Measurements from ENCODE around the gene SURF4. TPM values are rescaled to one million over a fixed set of nuclear protein-coding genes. Genes with fewer than 3 reads are reported as not detected.
"Not testable (repeated sequence)": the region's sequence is repeated elsewhere in the genome, so short reads cannot be mapped to it uniquely, and the experiment has no call there.

SURF4 gene
- total RNA-seq, 2 experiments from 2014 or later, result 218 to 304 TPM

DNA sequence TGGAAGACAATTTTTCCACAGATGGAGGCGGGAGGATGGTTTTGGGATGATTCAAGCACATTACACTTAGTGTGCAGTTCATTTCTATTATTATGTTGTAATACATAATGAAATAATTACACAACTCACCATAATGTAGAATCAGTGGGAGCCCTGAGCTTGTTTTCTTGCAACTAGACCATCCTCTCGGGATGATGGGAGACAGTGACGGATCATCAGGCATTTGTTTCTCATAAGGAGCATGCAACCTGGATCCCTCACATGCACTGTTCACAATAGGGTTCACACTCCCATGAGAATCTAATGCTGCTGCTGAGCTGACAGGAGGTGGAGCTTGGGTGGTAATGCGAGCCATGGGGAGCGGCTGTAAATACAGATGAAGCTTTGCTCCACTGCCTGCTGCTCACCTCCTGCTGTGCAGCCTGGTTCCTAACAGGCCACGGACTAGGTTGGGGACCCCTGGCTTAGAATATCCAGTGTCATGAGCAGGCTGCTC lies 1.9 kb upstream of the SURF4 start:
- peaks cover 2% of the 10 kb centered on the region for H3K27me3 Mint-ChIP-seq
- no peak overlapping the region for H3K27ac Mint-ChIP-seq
- H3K36me3 Mint-ChIP-seq, result peaks cover 16% of the 10 kb centered on the region
- H3K4me1 Mint-ChIP-seq, result peaks cover 16% of the 10 kb centered on the region
- DNase-seq, result no peak
- CTCF ChIA-PET, result interaction anchor here (1.1 to 2.2 kb wide), 6 partner anchors 18 to 139 kb away, joined by 3 to 8 read pairs (median 4); partner anchors contain the start of genes MED22, REXO4 and RPL7A
- no peak for ATAC-seq
- H3K9me3 Mint-ChIP-seq (ENCODE audit: low read depth), result no peaks in the 10 kb centered on the region
- H3K4me3 Mint-ChIP-seq, result no peak overlapping the region

DNA sequence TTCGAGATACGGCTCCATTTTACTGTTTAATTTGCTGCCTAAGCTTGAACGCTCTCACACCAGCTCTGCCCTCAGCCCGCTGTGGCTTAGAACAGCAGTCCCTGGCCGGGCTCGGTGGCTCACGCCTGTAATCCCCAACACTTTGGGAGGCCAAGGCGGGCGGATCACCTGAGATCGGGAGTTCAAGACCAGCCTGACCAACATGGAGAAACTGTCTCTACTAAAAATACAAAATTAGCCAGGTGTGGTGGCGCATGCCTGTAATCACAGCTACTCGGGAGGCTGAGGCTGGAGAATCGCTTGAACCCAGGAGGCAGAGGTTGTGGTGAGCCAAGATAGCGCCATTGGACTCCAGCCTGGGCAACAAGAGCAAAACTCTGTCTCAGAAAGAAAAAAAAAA lies 1.4 kb upstream of the SURF4 start:
- ATAC-seq; H3K27me3 Mint-ChIP-seq; DNase-seq; H3K9me3 Mint-ChIP-seq (ENCODE audit: low read depth): not testable (repeated sequence)
- CTCF ChIA-PET, result interaction anchor here (0.9 to 2.2 kb wide), 11 partner anchors 18 to 355 kb away, joined by 3 to 9 read pairs (median 4); partner anchors contain the start of genes REXO4, SURF1 and SURF2
- Mint-ChIP-seq H3K4me1 (peaks cover 20% of the 10 kb centered on the region), H3K27ac (peak overlapping the region; percentile 52), H3K36me3 (peaks cover 21% of the 10 kb centered on the region), H3K4me3 (peak overlapping the region; percentile 33)

GRCh38 chr9:133375116-133375723 lies 640 bp downstream of the SURF4 start:
- Mint-ChIP-seq H3K4me1 (peaks cover 41% of the 10 kb centered on the region), H3K27me3 (peaks cover 2% of the 10 kb centered on the region), H3K27ac (peak overlapping the region; percentile 100), H3K36me3 (peaks cover 32% of the 10 kb centered on the region), H3K9me3 (ENCODE audit: low read depth) (no peaks in the 10 kb centered on the region), H3K4me3 (peak overlapping the region; percentile 95)
- ATAC-seq (peak; percentile 3), DNase-seq (peak; percentile 58)
- CTCF ChIA-PET, result interaction anchor here (0.7 to 6.3 kb wide), 9 partner anchors 11 to 407 kb away, joined by 3 to 100 read pairs (median 4); partner anchors contain the start of genes MED22, RPL7A, SURF1 and SURF2

- no peak for DNase-seq
- Mint-ChIP-seq H3K36me3 (peaks cover 37% of the 10 kb centered on the region), H3K9me3 (ENCODE audit: low read depth) (no peaks in the 10 kb centered on the region), H3K4me3 (peak overlapping the region; percentile 95), H3K27me3 (peaks cover 2% of the 10 kb centered on the region), H3K4me1 (peaks cover 47% of the 10 kb centered on the region), H3K27ac (peak overlapping the region; percentile 100)
- CTCF ChIA-PET, result interaction anchor here (0.7 to 6.3 kb wide), 11 partner anchors 11 to 408 kb away, joined by 3 to 100 read pairs (median 3); partner anchors contain the start of genes MED22, RPL7A, SURF1 and SURF2
- ATAC-seq, result peak; percentile 24
Measured at GRCh38 chr9:133374612-133375115, 1.2 kb downstream of the SURF4 start.

GRCh38 chr9:133372144-133372543 lies 3.7 kb downstream of the SURF4 start:
- ATAC-seq (no peak), DNase-seq (peak; percentile 62)
- CTCF ChIA-PET, result interaction anchor here (0.8 to 6.3 kb wide), 15 partner anchors 15 to 342 kb away, joined by 3 to 100 read pairs (median 5); partner anchors contain the start of genes CACFD1, GTF3C5, MED22 and RPL7A
- no peaks in the 10 kb centered on the region for H3K9me3 Mint-ChIP-seq (ENCODE audit: low read depth)
- peak overlapping the region; percentile 100 for H3K27ac Mint-ChIP-seq
- peaks cover 68% of the 10 kb centered on the region for H3K4me1 Mint-ChIP-seq
- H3K4me3 Mint-ChIP-seq, result peak overlapping the region; percentile 95
- peaks cover 52% of the 10 kb centered on the region for H3K36me3 Mint-ChIP-seq
- peaks cover under 1% of the 10 kb centered on the region for H3K27me3 Mint-ChIP-seq

GRCh38 chr9:133371261-133371711 lies 4.6 kb downstream of the SURF4 start:
- peak overlapping the region; percentile 95 for H3K4me3 Mint-ChIP-seq
- H3K27ac Mint-ChIP-seq, result peak overlapping the region; percentile 100
- no peaks in the 10 kb centered on the region for H3K9me3 Mint-ChIP-seq (ENCODE audit: low read depth)
- ATAC-seq (peak; percentile 44), DNase-seq (peak; percentile 90)
- CTCF ChIA-PET, result interaction anchor here (0.8 to 6.3 kb wide), 16 partner anchors 9 to 341 kb away, joined by 3 to 100 read pairs (median 5); partner anchors contain the start of genes CACFD1, GTF3C5, MED22 and RPL7A
- H3K4me1 Mint-ChIP-seq, result peaks cover 73% of the 10 kb centered on the region
- no peaks in the 10 kb centered on the region for H3K27me3 Mint-ChIP-seq
- H3K36me3 Mint-ChIP-seq, result peaks cover 57% of the 10 kb centered on the region

GRCh38 chr9:133370685-133371084 lies 5.2 kb downstream of the SURF4 start:
- Mint-ChIP-seq H3K4me3 (peak overlapping the region; percentile 95), H3K4me1 (peaks cover 79% of the 10 kb centered on the region), H3K27me3 (no peaks in the 10 kb centered on the region), H3K27ac (peak overlapping the region; percentile 100), H3K36me3 (peaks cover 63% of the 10 kb centered on the region), H3K9me3 (ENCODE audit: low read depth) (no peaks in the 10 kb centered on the region)
- CTCF ChIA-PET, result interaction anchor here (0.7 to 6.3 kb wide), 14 partner anchors 8 to 340 kb away, joined by 3 to 100 read pairs (median 5); partner anchors contain the start of genes GTF3C5, MED22, RPL7A and SURF1
- DNase-seq (peak; percentile 87), ATAC-seq (peak; percentile 50)

DNA sequence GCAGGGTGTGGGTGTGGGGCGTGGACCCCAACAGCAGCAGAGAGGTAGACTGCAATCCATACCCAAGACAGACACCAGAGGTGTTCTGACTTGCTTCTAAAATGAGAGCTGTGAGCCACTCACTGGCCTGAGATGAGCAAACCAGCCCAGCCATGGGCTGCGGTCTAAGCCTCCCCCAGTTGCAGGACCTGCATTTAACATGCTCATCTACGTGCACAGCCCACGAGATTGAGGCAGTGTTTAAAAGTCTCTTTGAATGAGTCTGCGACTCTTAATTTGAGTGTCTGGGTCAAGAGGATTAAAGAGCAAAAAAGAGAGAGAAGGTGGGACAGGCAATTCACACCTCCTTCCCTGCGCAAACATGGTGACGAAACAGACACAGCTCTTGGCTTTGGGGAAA lies 5.9 kb downstream of the SURF4 start:
- H3K4me1 Mint-ChIP-seq, result peaks cover 82% of the 10 kb centered on the region
- H3K27ac Mint-ChIP-seq, result peak overlapping the region; percentile 100
- peak; percentile 38 for ATAC-seq
- peak overlapping the region; percentile 95 for H3K4me3 Mint-ChIP-seq
- DNase-seq, result peak; percentile 89
- peaks cover 65% of the 10 kb centered on the region for H3K36me3 Mint-ChIP-seq
- no peaks in the 10 kb centered on the region for H3K9me3 Mint-ChIP-seq (ENCODE audit: low read depth)
- H3K27me3 Mint-ChIP-seq, result no peaks in the 10 kb centered on the region
- CTCF ChIA-PET, result interaction anchor here (1.0 to 6.3 kb wide), 6 partner anchors 13 to 340 kb away, joined by 3 to 100 read pairs (median 8); partner anchors contain the start of genes GTF3C5, MED22, RPL7A and SURF1

GRCh38 chr9:133369422-133369821 lies 6.4 kb downstream of the SURF4 start:
- no peak for DNase-seq
- no peak for ATAC-seq
- peaks cover 64% of the 10 kb centered on the region for H3K36me3 Mint-ChIP-seq
- peak overlapping the region; percentile 100 for H3K27ac Mint-ChIP-seq
- H3K9me3 Mint-ChIP-seq (ENCODE audit: low read depth), result no peaks in the 10 kb centered on the region
- H3K27me3 Mint-ChIP-seq, result no peaks in the 10 kb centered on the region
- CTCF ChIA-PET, result interaction anchor here (1.0 to 6.3 kb wide), 6 partner anchors 12 to 339 kb away, joined by 3 to 100 read pairs (median 8); partner anchors contain the start of genes GTF3C5, MED22, RPL7A and SURF1
- peaks cover 83% of the 10 kb centered on the region for H3K4me1 Mint-ChIP-seq
- H3K4me3 Mint-ChIP-seq, result peak overlapping the region; percentile 95

GRCh38 chr9:133368249-133368881 lies 7.5 kb downstream of the SURF4 start:
- Mint-ChIP-seq H3K27me3 (no peaks in the 10 kb centered on the region), H3K9me3 (ENCODE audit: low read depth) (no peaks in the 10 kb centered on the region), H3K4me3 (peak overlapping the region; percentile 95), H3K36me3 (peaks cover 68% of the 10 kb centered on the region), H3K27ac (peak overlapping the region; percentile 100), H3K4me1 (peaks cover 83% of the 10 kb centered on the region)
- DNase-seq (no peak), ATAC-seq (no peak)
- CTCF ChIA-PET, result interaction anchor here (2.9 kb wide), 1 partner anchor 11 kb away, joined by 14 read pairs; the partner anchor contains the start of genes SURF1 and SURF2

DNA sequence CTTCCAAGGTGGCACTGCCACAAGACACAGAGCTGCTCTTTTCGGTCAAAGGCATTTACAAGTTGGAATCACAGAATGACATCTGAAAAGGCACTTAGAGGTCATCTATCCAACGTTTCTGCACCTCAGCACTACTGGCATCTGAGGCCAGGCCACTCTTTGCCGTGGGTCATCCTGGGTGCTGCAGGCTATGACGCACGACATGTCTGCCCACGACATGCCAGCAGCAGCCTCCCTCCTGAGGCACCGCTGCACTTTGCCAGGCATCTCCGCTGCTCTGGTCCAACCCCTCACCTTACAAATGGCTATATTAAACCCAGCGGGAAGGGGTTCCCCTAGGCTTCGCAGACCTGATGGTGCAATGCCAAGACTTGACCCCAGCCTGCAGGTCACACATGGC lies 8.1 kb downstream of the SURF4 start:
- Mint-ChIP-seq H3K4me1 (peaks cover 81% of the 10 kb centered on the region), H3K36me3 (peaks cover 71% of the 10 kb centered on the region), H3K27ac (no peak overlapping the region), H3K9me3 (ENCODE audit: low read depth) (no peaks in the 10 kb centered on the region), H3K27me3 (no peaks in the 10 kb centered on the region), H3K4me3 (no peak overlapping the region)
- DNase-seq (no peak), ATAC-seq (no peak)
- CTCF ChIA-PET, result interaction anchor here (2.9 kb wide), 1 partner anchor 11 kb away, joined by 14 read pairs; the partner anchor contains the start of genes SURF1 and SURF2

GRCh38 chr9:133367221-133367620 lies 8.6 kb downstream of the SURF4 start:
- Mint-ChIP-seq H3K9me3 (ENCODE audit: low read depth) (no peaks in the 10 kb centered on the region), H3K27me3 (no peaks in the 10 kb centered on the region), H3K4me3 (no peak overlapping the region), H3K4me1 (peaks cover 75% of the 10 kb centered on the region), H3K27ac (no peak overlapping the region), H3K36me3 (peaks cover 68% of the 10 kb centered on the region)
- no peak for ATAC-seq
- DNase-seq, result no peak
- CTCF ChIA-PET, result interaction anchor here (0.6 to 2.9 kb wide), 3 partner anchors 10 to 37 kb away, joined by 3 to 14 read pairs (median 3); partner anchors contain the start of genes SURF1 and SURF2
